ENCODE results near the gene LEPROT. TPM values are rescaled to one million over a fixed set of nuclear protein-coding genes. Genes with fewer than 3 reads are reported as not detected.

Gene LEPROT
- total and polyA plus RNA-seq, 8 donors: 114 to 132 (median 118) TPM

DNA sequence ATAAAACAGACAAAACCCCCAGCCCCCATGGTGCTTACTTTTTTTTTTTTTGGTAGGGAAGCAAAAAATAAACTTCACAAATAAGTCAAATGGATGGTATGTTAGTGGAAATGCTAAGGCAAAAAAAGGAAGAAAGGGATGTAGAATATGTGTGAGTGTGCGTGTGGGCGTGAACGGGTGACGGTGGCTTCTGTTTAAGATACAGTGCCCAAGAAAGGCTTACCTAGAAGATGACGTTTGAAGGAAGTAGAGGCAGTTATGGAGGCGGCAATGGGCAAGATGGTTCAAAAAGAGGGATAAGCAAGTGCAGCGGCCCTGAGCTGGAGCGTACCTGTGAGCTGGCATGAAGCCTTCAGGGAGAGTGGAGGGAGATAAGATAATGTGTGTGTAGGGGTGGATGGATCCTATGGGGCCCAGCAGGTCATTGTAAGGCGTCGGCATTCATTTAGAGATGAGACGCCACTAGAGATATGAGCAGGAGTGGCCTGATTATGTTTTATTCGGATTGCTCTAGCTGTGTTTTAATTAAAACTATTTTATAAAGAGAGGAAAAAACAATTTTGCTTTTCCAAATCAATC, 19.9 kb downstream of the LEPROT start:
- ATAC-seq (no peak), DNase-seq (no peak)
- no peak overlapping the region for H3K27ac ChIP-seq
- H3K4me3 ChIP-seq: no peak overlapping the region
- H3K9me3 ChIP-seq: no peaks in the 10 kb centered on the region
- H3K27me3 ChIP-seq: no peaks in the 10 kb centered on the region
- peaks cover 0 to 7% of the 10 kb centered on the region in 2 donors for H3K36me3 ChIP-seq
- TF ChIP-seq, protein P1, sequence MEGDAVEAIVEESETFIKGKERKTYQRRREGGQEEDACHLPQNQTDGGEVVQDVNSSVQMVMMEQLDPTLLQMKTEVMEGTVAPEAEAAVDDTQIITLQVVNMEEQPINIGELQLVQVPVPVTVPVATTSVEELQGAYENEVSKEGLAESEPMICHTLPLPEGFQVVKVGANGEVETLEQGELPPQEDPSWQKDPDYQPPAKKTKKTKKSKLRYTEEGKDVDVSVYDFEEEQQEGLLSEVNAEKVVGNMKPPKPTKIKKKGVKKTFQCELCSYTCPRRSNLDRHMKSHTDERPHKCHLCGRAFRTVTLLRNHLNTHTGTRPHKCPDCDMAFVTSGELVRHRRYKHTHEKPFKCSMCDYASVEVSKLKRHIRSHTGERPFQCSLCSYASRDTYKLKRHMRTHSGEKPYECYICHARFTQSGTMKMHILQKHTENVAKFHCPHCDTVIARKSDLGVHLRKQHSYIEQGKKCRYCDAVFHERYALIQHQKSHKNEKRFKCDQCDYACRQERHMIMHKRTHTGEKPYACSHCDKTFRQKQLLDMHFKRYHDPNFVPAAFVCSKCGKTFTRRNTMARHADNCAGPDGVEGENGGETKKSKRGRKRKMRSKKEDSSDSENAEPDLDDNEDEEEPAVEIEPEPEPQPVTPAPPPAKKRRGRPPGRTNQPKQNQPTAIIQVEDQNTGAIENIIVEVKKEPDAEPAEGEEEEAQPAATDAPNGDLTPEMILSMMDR (IDR thresholded peaks at IDR 0.05): no peak
- intact Hi-C loops (cut with DNase I): no loop called here
- no peaks in the 10 kb centered on the region for H3K4me1 ChIP-seq

DNA sequence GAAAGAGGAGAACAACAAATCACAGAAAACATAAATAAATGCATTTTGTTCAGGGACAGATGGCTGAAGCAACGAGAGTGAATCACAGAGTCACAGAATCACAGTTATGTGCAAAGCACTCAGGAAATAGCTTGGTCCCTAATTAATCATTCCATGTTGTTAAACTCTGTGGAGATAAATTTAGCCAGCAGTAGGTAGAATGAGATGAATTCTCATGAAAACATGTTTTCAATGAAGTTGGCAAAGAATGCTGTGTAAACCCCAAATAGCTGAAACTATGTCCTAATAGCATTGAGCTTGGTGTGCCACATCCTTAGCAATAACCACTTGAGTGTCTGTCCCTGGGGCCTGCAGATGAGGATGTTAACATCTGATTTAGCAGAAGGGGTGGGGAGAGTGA, 20.4 kb downstream of the LEPROT start:
- no peak for ATAC-seq

DNA sequence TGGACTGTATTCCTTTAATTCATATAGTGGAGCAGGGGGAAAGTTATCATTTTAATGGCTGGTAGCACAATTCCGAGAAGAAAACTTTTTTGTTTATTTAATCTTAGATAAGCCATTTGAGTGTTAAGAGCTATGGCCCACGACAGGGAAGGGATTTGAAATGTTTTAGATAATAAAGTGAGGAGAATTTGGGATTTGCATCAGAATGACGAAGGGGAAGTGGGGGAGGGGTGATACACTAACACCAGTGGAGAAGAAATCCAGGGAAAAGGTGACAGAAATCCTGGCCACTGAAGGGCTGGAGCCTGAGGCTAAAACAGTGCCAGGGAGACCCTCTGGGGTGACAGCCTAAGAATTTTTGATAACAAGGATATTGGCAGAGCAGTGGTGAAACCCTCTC, 21.0 kb downstream of the LEPROT start:
- Histone ChIP-seq H3K4me1 (no peaks in the 10 kb centered on the region), H3K27me3 (no peaks in the 10 kb centered on the region), H3K9me3 (no peaks in the 10 kb centered on the region), H3K36me3 (no peaks in the 10 kb centered on the region), H3K27ac (no peak overlapping the region), H3K4me3 (no peak overlapping the region)
- DNase-seq (no peak), ATAC-seq (no peak)
- TF ChIP-seq, protein P1 (IDR thresholded peaks at IDR 0.05): no peak
- intact Hi-C loops (cut with DNase I): no loop called here

More for the DNA sequence above, 20.4 kb downstream of the LEPROT start:
- Histone ChIP-seq H3K27ac (no peak overlapping the region), H3K27me3 (no peaks in the 10 kb centered on the region), H3K4me3 (no peak overlapping the region), H3K4me1 (no peaks in the 10 kb centered on the region), H3K9me3 (no peaks in the 10 kb centered on the region), H3K36me3 (peaks cover 0 to 2% of the 10 kb centered on the region in 2 donors)
- no peak for DNase-seq
- intact Hi-C loops (cut with DNase I): no loop called here
- TF ChIP-seq, protein P1 (IDR thresholded peaks at IDR 0.05): no peak

DNA sequence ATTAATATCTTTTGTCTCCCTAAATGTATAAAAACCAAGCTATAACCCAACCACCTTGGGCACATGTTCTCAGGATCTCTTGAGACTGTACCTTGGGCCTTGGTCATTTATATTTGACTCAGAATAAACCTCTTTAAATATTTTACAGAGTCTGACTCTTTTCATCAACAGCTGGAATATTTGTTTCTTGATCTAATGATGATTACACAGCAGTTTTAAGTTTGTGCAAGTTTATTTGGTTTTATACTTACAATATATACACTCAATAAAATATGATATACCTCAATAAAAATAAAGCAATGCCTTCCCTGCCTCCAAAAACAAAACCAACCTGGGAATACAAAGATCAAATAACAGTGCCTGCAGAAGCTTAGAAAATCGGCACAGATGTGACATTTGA, 22.0 kb downstream of the LEPROT start:
- no peak for ATAC-seq
- DNase-seq: no peak
- no peak overlapping the region for H3K27ac ChIP-seq
- H3K27me3 ChIP-seq: no peaks in the 10 kb centered on the region
- no peaks in the 10 kb centered on the region for H3K36me3 ChIP-seq
- no peak overlapping the region for H3K4me3 ChIP-seq
- no peaks in the 10 kb centered on the region for H3K4me1 ChIP-seq
- H3K9me3 ChIP-seq: no peaks in the 10 kb centered on the region
- TF ChIP-seq, protein P1 (IDR thresholded peaks at IDR 0.05): no peak
- intact Hi-C loops (cut with DNase I): no loop called here

DNA sequence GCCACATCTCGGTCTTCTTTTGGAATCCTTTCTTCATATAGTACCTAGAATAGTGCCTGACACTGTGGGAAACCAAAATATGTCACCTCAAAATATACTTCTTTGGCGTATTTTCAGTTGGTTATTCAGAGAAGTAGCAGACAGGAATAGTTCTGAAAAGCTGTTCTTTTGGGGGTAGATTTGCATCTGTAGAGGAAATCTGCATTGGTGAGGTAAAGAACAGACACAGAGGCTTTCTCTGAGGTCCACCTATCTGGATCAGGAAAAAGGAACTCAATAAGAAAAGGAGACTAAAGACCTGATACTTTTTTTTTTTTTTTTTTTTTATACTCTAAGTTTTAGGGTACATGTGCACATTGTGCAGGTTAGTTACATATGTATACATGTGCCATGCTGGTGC, 23.2 kb downstream of the LEPROT start:
- H3K27me3 ChIP-seq: no peaks in the 10 kb centered on the region
- TF ChIP-seq, protein P1 (IDR thresholded peaks at IDR 0.05): no peak
- ATAC-seq (no peak), DNase-seq (no peak)
- no peaks in the 10 kb centered on the region for H3K36me3 ChIP-seq
- no peak overlapping the region for H3K27ac ChIP-seq
- no peak overlapping the region for H3K4me3 ChIP-seq
- no peaks in the 10 kb centered on the region for H3K9me3 ChIP-seq
- no peaks in the 10 kb centered on the region for H3K4me1 ChIP-seq
- intact Hi-C loops (cut with DNase I): no loop called here
